ENCODE data around the gene SRM. TPM values are rescaled to one million over a fixed set of nuclear protein-coding genes. Genes with fewer than 3 reads are reported as not detected.
"Not testable (repeated sequence)": the region's sequence is repeated elsewhere in the genome, so short reads cannot be mapped to it uniquely, and the experiment has no call there.

The SRM gene
- polyA plus RNA-seq, 3 donors = 35.5 to 42.7 (median 41.6) TPM

GRCh38 chr1:11045428-11046269 is 14.2 kb downstream of the SRM start:
- DNase-seq (ENCODE audit: low read depth in 3 of 3, low spot score in 2 of 3) = no peak

GRCh38 chr1:11044849-11045427 is 14.9 kb downstream of the SRM start:
- DNase-seq (ENCODE audit: low read depth in 3 of 3, low spot score in 2 of 3) = no peak

GRCh38 chr1:11044086-11044848 is 15.6 kb downstream of the SRM start:
- no peak for DNase-seq (ENCODE audit: low read depth in 3 of 3, low spot score in 2 of 3)

- DNase-seq (ENCODE audit: low read depth in 3 of 3, low spot score in 2 of 3) = no peak
Observed at GRCh38 chr1:11042995-11043874, 16.6 kb downstream of the SRM start.

GRCh38 chr1:11042065-11042464 is 17.8 kb downstream of the SRM start:
- no peak for DNase-seq (ENCODE audit: low read depth in 3 of 3, low spot score in 2 of 3)

- no peak for DNase-seq (ENCODE audit: low read depth in 3 of 3, low spot score in 2 of 3)
Observed at GRCh38 chr1:11041048-11041447, 18.8 kb downstream of the SRM start.

GRCh38 chr1:11040105-11040429 is 19.8 kb downstream of the SRM start:
- DNase-seq (ENCODE audit: low read depth in 3 of 3, low spot score in 2 of 3) = not testable (repeated sequence)

- no peak for DNase-seq (ENCODE audit: low read depth in 3 of 3, low spot score in 2 of 3)
Observed at GRCh38 chr1:11039351-11040104, 20.3 kb downstream of the SRM start.

GRCh38 chr1:11037740-11038182 is 22.1 kb downstream of the SRM start:
- peak in 2 of 3 donors; percentile 65 to 70 for DNase-seq (ENCODE audit: low read depth in 3 of 3, low spot score in 2 of 3)

GRCh38 chr1:11037019-11037739 is 22.6 kb downstream of the SRM start:
- DNase-seq (ENCODE audit: low read depth in 3 of 3, low spot score in 2 of 3) = not testable (repeated sequence)

- no peak for DNase-seq (ENCODE audit: low read depth in 3 of 3, low spot score in 2 of 3)
Observed at GRCh38 chr1:11031624-11032262, 28.1 kb downstream of the SRM start.

GRCh38 chr1:11030865-11031264 is 29.0 kb downstream of the SRM start:
- no peak for DNase-seq (ENCODE audit: low read depth in 3 of 3, low spot score in 2 of 3)

- no peak for DNase-seq (ENCODE audit: low read depth in 3 of 3, low spot score in 2 of 3)
Observed at GRCh38 chr1:11028018-11028417, 31.8 kb downstream of the SRM start.

- DNase-seq (ENCODE audit: low read depth in 3 of 3, low spot score in 2 of 3) = no peak
Observed at GRCh38 chr1:11027316-11027715, 32.5 kb downstream of the SRM start.

GRCh38 chr1:11026903-11027302 is 32.9 kb downstream of the SRM start:
- DNase-seq (ENCODE audit: low read depth in 3 of 3, low spot score in 2 of 3) = no peak

GRCh38 chr1:11026052-11026451 is 33.8 kb downstream of the SRM start:
- no peak for DNase-seq (ENCODE audit: low read depth in 3 of 3, low spot score in 2 of 3)

- DNase-seq (ENCODE audit: low read depth in 3 of 3, low spot score in 2 of 3) = no peak
Observed at GRCh38 chr1:11025618-11026017, 34.2 kb downstream of the SRM start.

GRCh38 chr1:11024874-11025203 is 35.0 kb downstream of the SRM start:
- no peak for DNase-seq (ENCODE audit: low read depth in 3 of 3, low spot score in 2 of 3)

Data from right renal cortex interstitium (tissue), 3 donors.